ENCODE results near the gene IGFBP7. TPM values are rescaled to one million over a fixed set of nuclear protein-coding genes. Genes with fewer than 3 reads are reported as not detected.

Gene IGFBP7
- total RNA-seq, 1 experiment from 2014 or later: not detected

GRCh38 chr4:56990109-56990905 is 119.9 kb downstream of the IGFBP7 start:
- POLR2A ChIA-PET (ENCODE audit: low non-redundant PET): no interaction called here

GRCh38 chr4:56986952-56987351 is 123.2 kb downstream of the IGFBP7 start:
- DNase-seq (ENCODE audit: low spot score): no peak
- H3K27me3 ChIP-seq (replicated peaks; ENCODE audit: insufficient read depth, low read depth, low read length, poor library complexity): no peaks in the 10 kb centered on the region
- CTCF ChIA-PET: no interaction called here
- no TSS peak for BruUV-seq (replicated peaks)
- H3K4me3 ChIP-seq (ENCODE audit: low read depth, low read length, poor library complexity, severe bottlenecking): no peak overlapping the region
- H3K27ac ChIP-seq (ENCODE audit: low read depth, low read length, poor library complexity, severe bottlenecking): no peak overlapping the region
- no peaks in the 10 kb centered on the region for H3K4me1 ChIP-seq (ENCODE audit: insufficient read depth, low read length, poor library complexity, severe bottlenecking)
- H3K36me3 ChIP-seq (ENCODE audit: insufficient read depth, low read length, poor library complexity, severe bottlenecking): peaks cover 28% of the 10 kb centered on the region
- POLR2A ChIA-PET (ENCODE audit: low non-redundant PET): no interaction called here
- no peaks in the 10 kb centered on the region for H3K9me3 ChIP-seq (ENCODE audit: low read depth, low read length, poor library complexity, severe bottlenecking)
- intact Hi-C loops (cut with micrococcal nuclease; ENCODE audit: unreplicated experiment): no loop called here
- TF ChIP-seq CTCF (conservative IDR thresholded peaks at IDR 0.05; ENCODE audit: low read depth, low read length) (no peak), EZH2 (IDR thresholded peaks at IDR 0.05; ENCODE audit: borderline replicate concordance, low read depth, low read length, poor library complexity, severe bottlenecking) (no peak)

More at GRCh38 chr4:56990109-56990905, 119.9 kb downstream of the IGFBP7 start:
- CTCF ChIA-PET: no interaction called here
- BruUV-seq (replicated peaks): no TSS peak
- no peaks in the 10 kb centered on the region for H3K9me3 ChIP-seq (ENCODE audit: low read depth, low read length, poor library complexity, severe bottlenecking)
- no peaks in the 10 kb centered on the region for H3K4me1 ChIP-seq (ENCODE audit: insufficient read depth, low read length, poor library complexity, severe bottlenecking)
- peaks cover 45% of the 10 kb centered on the region for H3K36me3 ChIP-seq (ENCODE audit: insufficient read depth, low read length, poor library complexity, severe bottlenecking)
- H3K4me3 ChIP-seq (ENCODE audit: low read depth, low read length, poor library complexity, severe bottlenecking): no peak overlapping the region
- H3K27me3 ChIP-seq (replicated peaks; ENCODE audit: insufficient read depth, low read depth, low read length, poor library complexity): no peaks in the 10 kb centered on the region
- no peak for TF ChIP-seq CTCF (conservative IDR thresholded peaks at IDR 0.05; ENCODE audit: low read depth, low read length)
- no peak for DNase-seq (ENCODE audit: low spot score)
- intact Hi-C loops (cut with micrococcal nuclease; ENCODE audit: unreplicated experiment): no loop called here
- H3K27ac ChIP-seq (ENCODE audit: low read depth, low read length, poor library complexity, severe bottlenecking): no peak overlapping the region

GRCh38 chr4:56986192-56986591 is 124.0 kb downstream of the IGFBP7 start:
- CTCF ChIA-PET: no interaction called here
- no peak for DNase-seq (ENCODE audit: low spot score)
- H3K27ac ChIP-seq (ENCODE audit: low read depth, low read length, poor library complexity, severe bottlenecking): no peak overlapping the region
- POLR2A ChIA-PET (ENCODE audit: low non-redundant PET): no interaction called here
- H3K27me3 ChIP-seq (replicated peaks; ENCODE audit: insufficient read depth, low read depth, low read length, poor library complexity): no peaks in the 10 kb centered on the region
- no TSS peak for BruUV-seq (replicated peaks)
- TF ChIP-seq CTCF (conservative IDR thresholded peaks at IDR 0.05; ENCODE audit: low read depth, low read length): no peak
- TF ChIP-seq EZH2 (IDR thresholded peaks at IDR 0.05; ENCODE audit: borderline replicate concordance, low read depth, low read length, poor library complexity, severe bottlenecking): no peak
- H3K4me3 ChIP-seq (ENCODE audit: low read depth, low read length, poor library complexity, severe bottlenecking): no peak overlapping the region
- no peaks in the 10 kb centered on the region for H3K9me3 ChIP-seq (ENCODE audit: low read depth, low read length, poor library complexity, severe bottlenecking)
- peaks cover 26% of the 10 kb centered on the region for H3K36me3 ChIP-seq (ENCODE audit: insufficient read depth, low read length, poor library complexity, severe bottlenecking)
- intact Hi-C loops (cut with micrococcal nuclease; ENCODE audit: unreplicated experiment): no loop called here
- no peaks in the 10 kb centered on the region for H3K4me1 ChIP-seq (ENCODE audit: insufficient read depth, low read length, poor library complexity, severe bottlenecking)

Data from A673 (cell line).